ENCODE measurements around the gene FBXW11.

GRCh38 chr5:171893290-171893886, 113.0 kb downstream of the FBXW11 start:
- TF ChIP-seq POLR2A (IDR thresholded peaks at IDR 0.05), result no peak
- no peak for TF ChIP-seq CTCF (IDR thresholded peaks at IDR 0.05)

All from thyroid gland (tissue), 4 donors.